Activated CD4-positive, alpha-beta T cell treated with anti-CD3 and anti-CD28 coated beads, Interleukin-2, amount 50 U/mL, for 24 hours (primary cell): ENCODE results near the gene CRIM1.

ENCODE experiments used
- DNase-seq, 2 donors: peaks; one replicate each; pipeline ENCODE4 v3.0.0-alpha.2; 2020; ENCODE audit warnings: low read depth in 1 of 2, low spot score in 1 of 2

CRIM1 gene

DNA sequence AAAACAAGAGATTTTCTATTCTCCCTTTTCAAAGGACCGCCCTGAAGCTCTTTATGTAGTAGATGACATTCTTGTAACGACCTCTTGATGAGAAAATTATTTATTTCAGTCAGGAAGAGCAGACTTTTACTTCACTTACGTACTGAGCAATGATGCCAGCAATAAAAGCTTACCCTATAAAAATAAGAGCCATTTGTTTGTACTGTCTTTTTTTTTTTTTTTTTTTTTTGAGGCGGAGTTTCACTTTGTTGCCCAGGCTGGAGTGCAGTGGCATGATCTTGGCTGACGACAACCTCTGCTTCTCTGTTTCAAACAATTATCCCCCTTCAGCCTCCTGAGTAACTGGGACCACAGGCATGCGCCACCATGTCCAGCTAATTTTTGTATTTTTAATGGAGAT lies 39.2 kb downstream of the CRIM1 start:
- DNase-seq: no peak

DNA sequence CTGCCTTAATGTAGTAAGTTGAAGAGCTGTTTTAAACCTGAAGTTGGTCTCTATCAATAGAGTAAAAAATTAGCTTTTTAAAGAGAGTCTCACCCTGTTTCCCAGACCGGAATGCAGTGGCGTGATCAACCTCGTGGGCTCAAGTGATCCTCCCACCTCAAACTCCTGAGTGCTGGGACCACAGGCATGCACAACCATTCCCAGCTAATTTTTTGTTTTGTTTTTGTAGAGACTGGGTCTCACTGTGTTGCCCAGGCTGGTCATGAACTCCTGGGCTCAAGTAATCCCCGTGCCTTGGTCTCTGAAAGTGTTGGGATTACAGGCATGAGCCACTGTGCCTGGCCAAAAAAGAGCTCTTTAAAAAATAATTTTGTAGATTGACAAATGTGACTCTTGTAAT lies 40.3 kb downstream of the CRIM1 start:
- DNase-seq: no peak

DNA sequence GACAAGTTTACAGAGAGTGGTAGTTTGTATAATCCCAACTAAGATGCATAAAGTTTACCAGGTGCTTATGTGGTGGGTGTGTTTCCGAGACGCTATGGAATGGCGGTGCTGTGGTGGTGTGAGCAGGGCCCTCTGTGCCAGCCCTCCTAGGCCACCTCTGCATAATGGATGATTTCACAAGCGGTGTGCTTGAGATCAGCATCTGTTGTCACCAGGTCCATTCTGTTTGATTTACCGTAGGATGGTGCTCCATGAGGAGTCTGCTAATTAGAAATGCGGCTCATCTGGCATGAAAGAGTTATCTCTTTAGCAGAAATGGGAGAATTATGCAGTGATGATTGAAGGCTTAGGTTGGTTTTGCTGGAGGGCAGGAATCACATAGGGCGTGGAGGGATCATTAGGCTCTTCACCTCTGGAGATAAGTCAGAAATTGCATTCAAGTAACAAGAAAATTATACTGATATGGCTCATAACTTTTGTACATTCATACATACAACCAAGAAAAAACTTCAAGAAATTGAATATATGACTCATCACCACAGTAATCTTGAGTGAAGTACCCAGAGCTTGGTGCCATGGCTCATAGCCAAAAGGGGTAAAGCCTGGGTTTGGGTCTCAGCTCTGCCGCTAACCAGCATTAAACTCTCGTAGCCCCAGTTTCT lies 41.4 kb downstream of the CRIM1 start:
- no peak for DNase-seq

DNA sequence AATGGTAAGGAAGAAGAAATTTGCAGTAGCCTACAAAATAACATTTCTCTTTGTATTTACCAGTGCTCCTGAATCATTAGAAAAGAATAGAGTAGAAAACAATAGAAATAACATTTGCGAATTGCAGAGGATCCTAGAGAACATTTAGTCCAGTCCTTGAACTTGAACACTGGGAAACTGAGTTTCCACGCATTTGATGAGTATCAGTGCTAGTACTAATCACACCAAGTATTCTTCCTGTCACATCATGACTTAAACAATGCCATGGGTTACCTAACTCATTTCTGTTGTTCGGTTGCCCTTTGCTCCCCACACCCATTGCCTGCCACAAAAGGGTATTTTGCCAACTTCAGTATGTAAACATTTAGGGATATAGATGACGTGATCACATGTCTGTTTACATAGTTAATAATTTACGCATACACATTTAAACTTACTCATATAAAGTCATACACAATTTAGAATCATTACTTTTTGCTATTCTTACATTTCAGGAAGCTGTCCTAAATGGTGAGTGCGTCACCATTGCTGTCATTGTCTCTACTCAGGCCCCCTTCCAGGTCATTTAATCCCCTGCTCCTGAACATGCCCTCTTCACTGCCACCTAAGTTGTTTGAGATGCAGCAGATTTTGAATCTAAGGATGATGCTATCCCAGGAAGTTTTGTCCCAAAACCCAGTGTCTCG lies 42.3 kb downstream of the CRIM1 start:
- no peak for DNase-seq

DNA sequence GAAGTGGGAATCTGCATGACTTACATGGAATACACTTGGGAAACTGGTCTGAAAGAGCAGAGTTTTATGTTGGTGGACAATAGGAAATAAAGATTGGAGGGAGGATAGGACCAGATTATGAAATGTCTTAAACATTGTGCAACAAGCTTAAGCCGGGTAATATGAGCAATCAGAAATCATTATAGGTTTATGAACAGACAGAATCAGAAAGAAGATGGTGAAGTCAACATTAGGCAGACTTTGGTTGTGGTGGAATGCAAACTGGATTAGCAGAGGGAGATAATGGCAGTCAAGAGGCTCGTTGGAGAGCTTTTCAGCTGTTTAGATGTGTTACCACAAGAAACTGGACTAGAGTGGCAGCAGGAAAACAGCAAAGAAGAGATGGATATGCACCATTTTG lies 43.5 kb downstream of the CRIM1 start:
- DNase-seq: no peak

DNA sequence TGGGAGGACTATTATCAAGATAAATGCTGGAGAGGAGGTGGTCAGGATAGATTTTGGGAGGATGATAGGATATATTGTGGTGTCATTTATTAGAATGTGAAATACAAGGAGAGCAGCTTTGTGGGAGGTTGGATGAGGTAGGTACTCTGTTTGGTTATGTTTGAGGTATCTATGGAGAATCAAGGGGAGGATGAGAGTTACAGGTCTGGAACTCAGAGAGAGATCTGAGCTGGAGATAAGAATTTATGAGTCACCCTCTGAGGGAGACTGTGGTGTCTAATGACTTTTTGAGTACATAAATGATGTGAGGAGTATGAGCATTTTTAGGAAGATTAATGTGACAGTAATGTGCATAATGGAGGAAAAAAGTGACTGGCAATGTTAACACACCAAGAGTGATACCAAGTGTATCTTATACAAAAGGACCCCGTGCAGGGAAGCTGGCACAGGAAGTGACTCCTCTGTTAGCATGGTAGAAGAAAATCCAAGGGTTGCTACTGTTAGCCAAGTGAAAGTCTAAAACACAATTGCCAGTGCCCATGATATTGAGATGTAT lies 48.2 kb downstream of the CRIM1 start:
- no peak for DNase-seq

DNA sequence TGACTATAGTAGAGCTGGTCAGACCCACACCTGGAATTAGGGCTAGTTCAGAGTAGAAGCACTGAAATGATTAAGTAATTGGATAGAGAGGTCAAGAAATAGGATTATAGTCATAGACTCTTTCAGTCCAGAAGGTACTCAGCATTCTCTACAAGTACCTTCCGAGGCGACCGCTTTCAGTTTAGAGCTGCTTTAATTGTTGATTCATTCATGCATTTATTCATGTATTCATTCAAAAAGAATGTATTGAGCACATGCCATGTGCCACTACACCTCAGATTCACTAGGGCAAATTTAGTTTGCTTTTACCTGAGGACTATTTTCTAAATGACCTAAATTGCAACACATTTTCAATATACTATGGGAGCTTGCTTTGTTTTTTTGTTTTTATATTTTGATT lies 48.7 kb downstream of the CRIM1 start:
- no peak for DNase-seq

DNA sequence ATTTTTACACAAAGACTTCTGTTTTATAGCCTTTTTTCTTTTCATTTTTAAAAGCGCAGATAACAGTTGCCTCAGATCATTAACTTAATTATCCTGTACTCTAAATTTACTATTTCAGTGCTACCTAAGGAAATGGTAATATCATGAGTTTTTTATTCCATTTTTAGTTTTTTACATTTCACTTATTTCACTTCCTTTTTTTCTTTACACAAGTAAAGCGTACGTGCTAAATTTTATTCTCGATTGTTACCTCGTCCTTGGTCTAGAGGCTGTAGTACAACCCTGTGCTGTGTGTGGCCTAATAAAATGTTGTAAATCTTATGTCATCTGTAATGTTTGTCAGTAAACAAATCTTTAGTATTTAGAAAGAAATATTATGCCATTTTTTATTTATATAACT lies 49.2 kb downstream of the CRIM1 start:
- DNase-seq: no peak

DNA sequence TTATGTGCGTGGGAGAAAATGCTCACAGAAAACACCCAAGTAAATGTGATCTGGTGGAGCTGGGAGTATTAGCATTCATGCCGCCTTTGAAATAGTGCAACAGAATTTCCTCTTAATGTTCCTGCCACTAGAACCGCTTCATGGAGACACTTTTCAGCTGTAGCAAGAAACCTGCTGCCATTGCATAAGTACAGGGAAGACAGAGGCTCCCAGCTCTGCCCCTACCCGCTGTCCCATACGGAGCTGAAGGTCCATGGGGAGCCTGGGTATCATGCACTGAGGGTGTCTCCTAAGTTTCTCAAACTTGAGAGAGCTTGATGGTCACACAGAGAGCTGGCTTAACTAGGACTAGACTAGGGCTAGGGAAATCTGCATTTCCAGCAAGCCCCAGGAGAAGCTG lies 49.6 kb downstream of the CRIM1 start:
- DNase-seq: no peak

DNA sequence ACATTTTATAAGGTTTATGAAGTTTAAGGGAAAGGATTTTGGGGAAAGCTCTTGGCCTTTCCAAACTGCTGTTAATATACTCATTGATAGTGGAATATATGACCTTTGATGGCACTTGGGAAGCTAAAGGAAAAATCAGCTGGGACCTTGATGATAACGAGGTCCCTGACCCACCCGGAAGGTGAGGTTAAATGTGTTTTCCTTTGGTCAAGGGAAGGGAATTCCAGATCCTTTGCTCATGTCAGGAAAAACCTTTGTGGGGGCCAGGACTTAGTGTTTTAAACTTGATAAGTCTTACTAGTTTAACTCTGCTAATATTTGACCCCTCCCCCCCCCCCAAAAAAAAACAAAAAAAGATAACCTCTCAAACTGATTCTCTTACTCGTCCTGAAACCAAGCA lies 50.7 kb downstream of the CRIM1 start:
- no peak for DNase-seq

DNA sequence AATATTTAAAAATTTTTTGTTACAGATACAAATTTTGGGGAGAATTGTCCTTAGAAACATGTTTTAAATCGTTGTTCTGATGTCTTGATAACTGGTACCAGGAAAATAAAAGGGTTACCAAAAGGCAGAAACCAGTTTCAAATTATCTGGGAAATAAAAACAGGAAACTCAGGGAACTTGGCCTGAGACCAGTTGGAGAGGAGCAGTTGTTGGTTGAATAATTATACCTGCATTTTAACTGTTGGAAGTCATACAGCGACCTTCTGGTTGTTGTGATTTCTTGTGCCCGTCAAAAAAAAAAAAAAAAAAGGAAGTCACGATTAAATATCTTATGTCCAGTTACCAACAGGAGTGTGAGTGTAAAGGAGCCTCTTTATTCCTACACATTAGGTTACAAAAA lies 51.8 kb downstream of the CRIM1 start:
- DNase-seq: no peak

DNA sequence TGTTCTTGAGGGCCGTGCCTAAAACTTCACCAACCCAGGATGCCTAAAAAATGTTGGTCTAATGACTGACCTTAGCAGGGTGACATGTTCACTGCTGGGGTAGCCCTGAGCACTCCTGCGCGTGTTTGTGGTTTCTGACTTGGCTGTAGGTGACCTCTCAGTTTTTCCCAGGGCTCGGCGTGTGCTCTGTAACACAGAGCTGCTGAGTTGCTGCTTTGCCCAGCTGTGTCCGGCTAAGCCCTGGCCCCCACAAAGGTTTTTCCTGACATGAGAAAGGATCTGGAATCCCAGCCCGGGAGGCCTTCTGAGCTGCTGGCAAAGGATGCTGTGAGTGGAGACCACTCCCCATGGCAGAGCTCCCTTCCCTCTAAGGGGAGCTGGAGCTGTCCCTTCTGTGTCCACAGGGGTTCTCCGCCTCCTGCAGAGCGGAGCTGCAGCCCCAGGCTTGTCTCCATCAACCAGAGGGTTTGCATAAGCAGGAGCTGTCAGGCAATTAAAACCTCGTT lies 52.7 kb downstream of the CRIM1 start:
- DNase-seq: no peak

DNA sequence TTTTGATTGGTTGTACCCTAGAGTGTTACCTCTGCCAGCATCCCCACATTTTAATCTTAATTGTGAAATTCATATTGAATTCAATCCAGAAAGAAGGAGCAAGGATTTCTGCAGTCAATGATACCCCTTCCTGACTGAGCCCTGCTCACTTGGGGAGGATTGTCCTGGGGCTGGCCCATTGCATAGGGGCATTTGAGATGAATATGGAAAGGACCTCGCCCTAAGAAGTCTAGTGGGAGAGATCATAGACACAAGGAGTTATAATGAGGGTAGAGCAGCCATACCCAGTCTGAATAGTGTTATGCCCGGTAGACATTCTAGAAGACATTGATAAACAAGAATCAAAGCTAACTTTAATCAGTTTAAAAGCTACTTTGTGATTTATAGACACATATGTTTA lies 53.8 kb downstream of the CRIM1 start:
- no peak for DNase-seq

DNA sequence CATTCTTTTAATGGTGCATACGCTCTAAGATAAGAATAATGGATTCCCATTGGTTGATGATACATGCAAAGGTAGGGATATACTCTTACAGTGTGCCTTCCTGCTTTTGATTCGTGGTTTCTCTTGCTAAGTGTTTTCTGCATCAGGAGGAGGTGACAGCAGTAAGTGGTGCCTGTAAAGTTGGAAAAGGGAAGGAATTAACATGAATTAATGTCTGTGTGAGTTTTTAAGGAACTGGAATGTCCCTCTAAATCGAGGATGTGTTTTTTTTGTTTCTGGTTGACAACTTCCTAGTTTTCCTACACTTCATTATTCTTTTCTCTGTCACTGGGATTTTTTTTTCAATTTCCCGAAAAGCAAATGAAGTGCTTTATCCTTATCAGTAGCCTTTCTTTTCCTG lies 54.4 kb downstream of the CRIM1 start:
- no peak for DNase-seq

DNA sequence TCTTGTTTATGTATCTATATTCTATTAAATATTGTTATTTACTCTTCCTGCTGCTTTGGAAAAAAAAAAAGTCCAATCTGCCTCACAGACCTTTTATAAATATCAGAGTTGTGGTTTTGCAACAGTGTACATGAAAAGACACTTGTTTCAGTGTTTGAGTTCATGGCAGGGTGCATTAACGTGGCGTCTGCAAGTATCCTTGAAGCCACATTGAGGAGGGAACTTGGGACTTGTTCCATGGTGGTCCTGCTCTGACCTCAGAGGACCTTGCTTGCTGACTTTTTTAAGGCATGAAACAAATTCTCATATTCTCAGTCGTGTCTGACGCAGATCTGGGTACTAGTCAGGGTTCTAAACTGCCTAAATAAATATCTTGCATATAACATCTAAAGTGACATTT lies 55.1 kb downstream of the CRIM1 start:
- DNase-seq: no peak

DNA sequence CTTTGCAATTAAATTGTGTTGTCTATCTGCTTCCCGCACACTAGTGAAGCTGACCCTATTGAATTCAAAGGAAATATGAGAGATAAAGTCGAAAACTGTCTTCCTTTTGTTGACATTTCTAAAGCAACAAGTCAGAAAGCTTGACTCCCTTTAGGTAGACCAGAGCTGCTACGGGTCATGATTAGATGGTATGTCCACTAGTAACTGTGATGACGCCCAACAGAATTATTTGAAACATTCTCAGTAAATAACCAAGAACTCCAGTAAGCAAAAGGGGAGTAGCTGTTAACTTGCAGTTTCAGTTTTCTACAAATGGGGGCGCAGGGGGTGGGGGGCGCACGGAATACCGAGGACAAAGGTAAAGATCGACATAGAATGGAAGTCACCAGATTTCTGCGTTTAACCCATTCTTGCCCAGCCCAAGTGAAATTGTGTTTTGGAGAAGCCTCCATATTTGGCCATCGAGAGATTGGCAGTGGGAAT lies 56.4 kb downstream of the CRIM1 start:
- no peak for DNase-seq

DNA sequence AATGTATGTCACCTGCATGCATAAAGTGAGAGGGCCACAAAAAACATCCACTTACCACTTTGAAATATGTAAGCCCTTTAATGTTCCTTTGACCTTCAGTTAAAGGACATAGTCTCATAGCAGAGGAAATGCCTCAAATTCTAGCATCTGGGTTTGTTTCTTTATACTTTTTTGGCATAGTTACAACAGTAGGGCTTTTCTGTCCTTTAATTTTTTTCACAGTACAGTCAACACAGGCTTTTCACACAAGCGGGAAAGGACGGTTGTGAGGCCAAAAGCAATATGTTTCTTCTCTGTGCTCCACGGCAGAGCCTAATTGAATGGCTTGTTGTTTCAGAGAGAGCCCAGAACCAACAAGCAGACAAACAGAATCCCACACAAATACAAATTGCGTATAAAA lies 57.6 kb downstream of the CRIM1 start:
- no peak for DNase-seq

DNA sequence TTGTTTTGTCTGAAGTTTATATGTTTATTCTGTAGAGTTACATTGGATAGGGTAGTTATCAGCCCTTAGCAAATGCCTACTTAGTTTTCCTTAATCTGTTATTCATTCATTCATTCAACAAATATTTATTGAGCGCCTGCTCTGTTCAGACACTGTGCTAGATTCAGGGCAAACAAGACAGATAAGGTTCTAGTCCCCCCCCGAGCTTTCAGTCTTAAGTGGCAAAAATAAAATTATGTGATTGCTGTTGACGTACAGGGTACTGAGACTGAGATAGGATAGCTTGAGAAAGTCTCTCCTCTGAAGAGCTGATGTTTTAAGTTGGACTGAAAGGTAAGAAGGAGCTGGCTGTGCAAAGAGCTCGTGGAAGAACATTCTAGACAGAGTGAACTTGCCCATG lies 58.7 kb downstream of the CRIM1 start:
- DNase-seq: no peak

DNA sequence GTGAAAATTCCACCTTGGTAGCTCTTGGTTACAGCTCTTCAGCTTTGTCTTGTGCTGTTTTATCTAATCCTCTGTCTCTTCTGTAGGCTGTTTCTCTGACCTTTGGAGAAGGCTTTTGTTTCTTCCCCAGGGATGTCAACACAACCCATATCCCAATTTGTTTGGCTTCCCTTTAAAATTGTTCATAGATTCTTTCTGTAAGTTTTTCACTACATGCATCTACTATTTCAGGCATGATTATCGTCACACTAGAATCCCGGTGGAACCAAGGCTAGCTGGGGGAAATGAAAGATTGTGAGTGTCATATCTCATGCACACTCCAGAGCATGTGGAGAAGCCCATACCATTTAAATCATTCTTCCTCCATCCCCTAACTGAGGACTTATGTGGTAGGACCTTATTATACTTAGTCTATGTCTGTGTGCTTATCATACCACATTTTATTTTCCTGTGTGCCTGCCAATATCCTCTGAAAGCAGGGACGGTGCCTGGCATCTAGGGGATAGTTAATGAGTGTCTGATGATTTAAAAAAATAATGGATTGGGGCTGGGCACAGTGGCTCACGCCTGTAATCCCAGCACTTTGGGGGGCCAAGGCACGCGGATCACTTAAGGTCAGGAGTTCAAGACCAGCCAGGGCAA lies 59.9 kb downstream of the CRIM1 start:
- no peak for DNase-seq

DNA sequence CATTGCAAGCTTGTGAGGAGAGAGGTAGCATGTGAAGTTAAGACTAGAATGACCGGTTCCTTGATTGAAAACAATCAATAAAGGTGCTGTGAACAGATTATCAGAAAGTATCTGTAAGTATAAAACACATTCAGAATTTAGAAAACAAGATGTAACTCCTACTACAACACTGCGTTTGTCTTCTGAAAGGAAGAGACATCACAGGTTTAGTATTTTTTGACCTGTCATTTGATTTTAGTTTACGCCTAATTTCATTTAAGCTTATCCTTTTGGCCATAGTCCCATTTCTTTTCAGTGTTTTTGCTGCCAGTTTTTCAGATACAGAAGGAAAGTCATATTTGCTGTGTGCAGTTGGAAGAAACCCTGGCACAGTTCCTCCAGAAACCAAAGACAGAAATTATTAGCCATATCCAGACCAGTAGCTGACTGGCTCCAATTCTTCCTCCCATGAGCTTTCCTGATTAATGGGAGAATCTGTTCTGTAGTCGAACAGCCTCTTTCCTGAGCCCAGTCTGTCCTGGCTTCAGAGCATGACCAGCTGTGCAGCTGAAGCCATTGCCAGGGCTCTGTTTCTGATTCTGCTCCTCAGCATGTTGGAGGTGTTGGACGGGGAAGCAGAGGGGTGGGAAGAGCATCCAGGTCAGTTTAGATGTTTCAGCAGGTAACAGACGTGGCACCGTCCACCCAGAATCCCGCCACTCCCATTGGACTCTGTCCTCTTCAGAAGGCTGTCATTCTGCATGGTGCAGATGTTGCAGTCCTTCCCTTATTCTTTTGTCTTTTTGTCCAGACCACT lies 61.0 kb downstream of the CRIM1 start:
- DNase-seq: no peak

DNA sequence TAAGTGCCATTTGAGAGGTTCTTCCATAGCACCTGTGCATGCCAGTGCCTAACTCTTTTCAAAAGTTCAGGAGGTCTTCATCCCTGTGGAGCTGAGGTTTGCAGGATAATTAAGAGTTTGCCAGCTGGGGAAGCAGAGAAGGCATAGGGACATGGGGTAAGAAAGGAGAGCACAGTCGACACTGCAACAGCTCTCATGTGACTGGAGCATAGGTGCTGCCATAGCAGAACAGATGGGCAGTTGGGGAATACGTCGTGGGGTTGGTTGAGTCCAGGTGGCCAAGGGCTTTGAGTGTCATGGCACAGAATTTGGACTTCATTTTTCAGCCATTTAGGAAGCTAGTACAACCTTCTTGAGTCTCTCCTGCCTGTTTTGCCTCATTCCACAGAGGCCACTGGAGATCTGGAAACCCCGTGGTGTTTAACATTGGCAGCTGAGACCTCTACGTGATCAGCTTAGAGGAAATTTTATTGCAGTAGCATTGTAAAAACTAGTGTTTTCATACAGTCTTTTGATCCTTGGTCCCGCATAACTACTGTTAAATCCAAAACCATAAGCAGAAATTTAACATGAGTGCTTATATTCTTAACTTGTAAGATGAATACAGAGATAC lies 65.1 kb downstream of the CRIM1 start:
- DNase-seq: no peak
